Gastroesophageal sphincter (tissue), 4 donors: ENCODE measurements around the gene CSTB. TPM values are rescaled to one million over a fixed set of nuclear protein-coding genes. Genes with fewer than 3 reads are reported as not detected.

Source experiments
- ATAC-seq: fragments of 150-250 bp; one replicate; pipeline ENCODE4 v1.9.1; 2016; ENCODE audit warnings: mild to moderate bottlenecking, moderate library complexity
- H3K27ac ChIP-seq, 4 donors: fragments of 200-600 bp; sonication (generic) in 3 of 4; 1 replicate in 3 of 4; 2 replicates in 1 of 4; pipeline ENCODE4 v1.5.1; 2016 to 2019
- H3K27me3 ChIP-seq: fragments of 200-600 bp; sonication (generic); one replicate; pipeline ENCODE4 v1.5.1; 2019
- H3K36me3 ChIP-seq, 2 donors: fragments of 200-600 bp; sonication (generic); one replicate each; pipeline ENCODE4 v1.5.1; 2019; ENCODE audit warnings: control low read depth in 1 of 2
- H3K4me1 ChIP-seq, 3 donors: fragments of 200-600 bp; sonication (generic); 1 replicate in 2 of 3; 2 replicates in 1 of 3; pipeline ENCODE4 v1.5.1; 2016 to 2019; ENCODE audit warnings: control low read depth in 2 of 3
- H3K4me3 ChIP-seq, 2 donors: fragments of 200-600 bp; sonication (generic); one replicate each; pipeline ENCODE4 v1.5.1; 2019; ENCODE audit warnings: mild to moderate bottlenecking in 1 of 2, moderate library complexity in 1 of 2
- H3K9me3 ChIP-seq, 3 donors: fragments of 200-600 bp; sonication (generic); one replicate each; pipeline ENCODE4 v1.5.1; 2017 to 2019; ENCODE audit warnings: control low read depth in 2 of 3
- EP300 ChIP-seq: sonication (generic); formaldehyde crosslinking; IDR thresholded peaks from one replicate; pipeline ENCODE4 v1.6.1; 2017; ENCODE audit warnings: antibody characterized with exemption, mild to moderate bottlenecking
- POLR2A ChIP-seq, 2 donors: fragments of 450-650 bp; IDR thresholded peaks; one replicate each; pipeline ENCODE4 v1.6.1; 2017; ENCODE audit warnings: antibody characterized with exemption in 2 of 2, mild to moderate bottlenecking in 2 of 2, moderate library complexity in 1 of 2
- POLR2AphosphoS5 ChIP-seq: sonication (generic); formaldehyde crosslinking; IDR thresholded peaks from one replicate; pipeline ENCODE4 v1.6.1; 2017; ENCODE audit warnings: antibody characterized with exemption
- WGBS, 2 donors: methylation state at CpG; one replicate each; pipeline ENCODE4 v1.1.5; 2018; ENCODE audit warnings: low coverage in 1 of 2; 5-methylcytosine and 5-hydroxymethylcytosine counted together
- total RNA-seq, 4 donors: library from RNA; depleted of rRNA; stranded (reverse); fragments of >200 nt; gene quantifications; one replicate each; pipeline ENCODE4 v1.1.0, GENCODE V29; 2016
- TF ChIP-seq, protein P1 (sequence below), 4 experiments: fragments of 200-600 bp in 2 of 4; fragments of 450-650 bp in 2 of 4; sonication (generic) in 1 of 4; IDR thresholded peaks; one replicate each; pipeline ENCODE4 v1.5.1; 2017 to 2019; ENCODE audit warnings: antibody characterized with exemption in 4 of 4, mild to moderate bottlenecking in 2 of 4, moderate library complexity in 2 of 4

Gene CSTB
- total RNA-seq, 4 donors from 2014 or later = 8.9 to 22.2 (median 10.1) TPM

DNA sequence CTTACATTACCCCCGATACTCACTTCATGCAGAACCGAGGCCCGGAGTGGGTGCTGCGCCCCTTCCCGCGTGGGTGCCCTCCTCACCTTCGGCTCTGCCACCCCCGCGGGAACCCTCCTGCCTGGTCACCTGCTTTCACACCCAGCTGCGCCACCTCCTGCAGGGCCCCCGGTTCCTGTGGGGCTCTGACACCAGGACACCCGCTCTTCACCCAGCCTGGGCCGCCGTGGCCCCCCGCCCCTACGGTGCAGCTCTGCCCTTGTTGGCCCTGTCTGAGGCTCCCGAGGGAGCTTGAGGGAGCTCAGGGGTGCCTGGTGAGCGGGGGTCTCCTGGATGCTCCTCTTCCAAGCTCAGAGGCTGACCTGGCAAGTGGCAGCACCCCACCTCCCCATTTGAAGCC lies 32.3 kb upstream of the CSTB start:
- peaks cover 0 to 26% of the 10 kb centered on the region in 2 donors for H3K36me3 ChIP-seq
- no peaks in the 10 kb centered on the region for H3K9me3 ChIP-seq
- WGBS, 2 donors = 60 to 67% methylated on average over 3 of the region's 18 CpGs
- H3K4me3 ChIP-seq = no peak overlapping the region
- no peaks in the 10 kb centered on the region for H3K27me3 ChIP-seq
- ATAC-seq = no peak
- H3K4me1 ChIP-seq = peaks cover 0 to 24% (median 7%) of the 10 kb centered on the region in 3 donors
- no peak for TF ChIP-seq POLR2A (IDR thresholded peaks at IDR 0.05)
- TF ChIP-seq, protein P1, sequence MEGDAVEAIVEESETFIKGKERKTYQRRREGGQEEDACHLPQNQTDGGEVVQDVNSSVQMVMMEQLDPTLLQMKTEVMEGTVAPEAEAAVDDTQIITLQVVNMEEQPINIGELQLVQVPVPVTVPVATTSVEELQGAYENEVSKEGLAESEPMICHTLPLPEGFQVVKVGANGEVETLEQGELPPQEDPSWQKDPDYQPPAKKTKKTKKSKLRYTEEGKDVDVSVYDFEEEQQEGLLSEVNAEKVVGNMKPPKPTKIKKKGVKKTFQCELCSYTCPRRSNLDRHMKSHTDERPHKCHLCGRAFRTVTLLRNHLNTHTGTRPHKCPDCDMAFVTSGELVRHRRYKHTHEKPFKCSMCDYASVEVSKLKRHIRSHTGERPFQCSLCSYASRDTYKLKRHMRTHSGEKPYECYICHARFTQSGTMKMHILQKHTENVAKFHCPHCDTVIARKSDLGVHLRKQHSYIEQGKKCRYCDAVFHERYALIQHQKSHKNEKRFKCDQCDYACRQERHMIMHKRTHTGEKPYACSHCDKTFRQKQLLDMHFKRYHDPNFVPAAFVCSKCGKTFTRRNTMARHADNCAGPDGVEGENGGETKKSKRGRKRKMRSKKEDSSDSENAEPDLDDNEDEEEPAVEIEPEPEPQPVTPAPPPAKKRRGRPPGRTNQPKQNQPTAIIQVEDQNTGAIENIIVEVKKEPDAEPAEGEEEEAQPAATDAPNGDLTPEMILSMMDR (IDR thresholded peaks at IDR 0.05) = no peak
- no peak for TF ChIP-seq POLR2AphosphoS5
- TF ChIP-seq EP300 = no peak
- no peak overlapping the region for H3K27ac ChIP-seq

DNA sequence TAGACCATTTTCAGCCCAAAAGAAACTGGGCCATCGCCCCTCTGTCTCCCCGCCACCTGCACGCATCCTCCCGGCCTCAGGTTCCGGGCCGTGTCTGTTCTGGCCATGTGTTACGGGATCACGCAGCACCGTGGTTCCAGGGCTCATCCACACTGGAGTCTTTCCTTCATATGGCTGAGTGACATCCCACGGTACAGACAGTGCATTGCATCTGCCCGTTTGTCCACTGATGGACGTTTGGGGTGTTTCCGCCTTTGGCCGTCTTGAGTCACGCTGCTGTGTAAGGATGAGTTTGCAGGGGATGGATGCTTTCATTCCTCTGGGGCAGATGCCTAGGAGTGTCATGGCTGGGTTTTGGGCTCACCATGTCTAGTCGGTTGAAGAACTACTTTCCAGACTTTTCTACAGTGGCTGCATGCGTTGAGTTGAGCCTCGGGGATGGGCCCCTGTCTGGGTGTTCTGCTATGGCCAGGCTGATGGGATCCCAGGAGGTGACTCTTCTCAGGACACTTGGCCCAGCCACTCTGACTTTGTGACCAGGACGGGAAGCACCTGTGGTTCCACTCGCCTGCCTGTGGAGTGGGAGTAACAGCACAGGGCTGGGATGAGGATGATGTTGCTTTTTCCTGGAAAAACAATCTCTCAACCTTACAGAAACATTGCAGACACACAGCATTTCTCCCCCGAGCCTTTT lies 30.1 kb upstream of the CSTB start:
- no peak for TF ChIP-seq EP300
- no peak for TF ChIP-seq POLR2AphosphoS5
- no peak for TF ChIP-seq POLR2A (IDR thresholded peaks at IDR 0.05)
- TF ChIP-seq, protein P1 (IDR thresholded peaks at IDR 0.05) = no peak
- ATAC-seq = no peak
- H3K9me3 ChIP-seq = no peaks in the 10 kb centered on the region
- 60 to 80% methylated on average over 1 to 14 of the region's 21 CpGs for WGBS, 2 donors
- H3K27ac ChIP-seq = no peak overlapping the region
- H3K36me3 ChIP-seq = peaks cover 0 to 48% of the 10 kb centered on the region in 2 donors
- H3K27me3 ChIP-seq = no peaks in the 10 kb centered on the region
- H3K4me3 ChIP-seq = no peak overlapping the region
- peaks cover 0 to 9% (median 7%) of the 10 kb centered on the region in 3 donors for H3K4me1 ChIP-seq

DNA sequence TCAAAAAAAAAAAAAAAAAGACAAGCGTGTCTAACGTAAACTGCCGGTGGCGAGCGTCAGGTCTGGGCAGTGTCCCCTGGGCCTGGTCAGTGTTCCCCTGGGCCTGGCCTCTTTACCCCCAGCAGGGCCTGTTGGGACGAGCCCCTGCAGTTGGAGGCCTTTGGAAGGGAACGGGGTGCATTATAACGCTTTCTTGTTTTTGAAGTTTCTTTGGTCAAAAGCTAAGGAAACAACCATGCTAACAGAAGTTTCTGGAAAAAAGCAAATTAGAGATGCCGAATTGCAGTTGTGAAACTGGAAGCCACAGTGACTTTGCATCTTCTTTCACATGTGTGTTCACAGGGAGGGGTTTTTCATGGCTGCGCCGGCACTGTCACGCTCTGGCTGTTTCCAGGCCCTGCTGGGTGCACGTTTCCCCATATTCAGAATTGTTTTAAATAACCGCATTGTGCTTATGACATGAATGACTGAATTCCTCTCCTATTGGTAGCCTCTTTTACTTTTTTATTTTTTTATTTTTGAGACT lies 29.2 kb upstream of the CSTB start:
- WGBS, 2 donors = 74 to 82% methylated on average over 10 to 12 of the region's 14 CpGs
- H3K9me3 ChIP-seq = no peaks in the 10 kb centered on the region
- peaks cover 0 to under 1% (median 0%) of the 10 kb centered on the region in 3 donors for H3K4me1 ChIP-seq
- TF ChIP-seq, protein P1 (IDR thresholded peaks at IDR 0.05) = no peak
- TF ChIP-seq EP300 (no peak), POLR2A (IDR thresholded peaks at IDR 0.05) (no peak), POLR2AphosphoS5 (no peak)
- ATAC-seq = no peak
- H3K36me3 ChIP-seq = peaks cover 0 to 57% of the 10 kb centered on the region in 2 donors
- H3K27me3 ChIP-seq = no peaks in the 10 kb centered on the region
- no peak overlapping the region for H3K27ac ChIP-seq
- H3K4me3 ChIP-seq = no peak overlapping the region

DNA sequence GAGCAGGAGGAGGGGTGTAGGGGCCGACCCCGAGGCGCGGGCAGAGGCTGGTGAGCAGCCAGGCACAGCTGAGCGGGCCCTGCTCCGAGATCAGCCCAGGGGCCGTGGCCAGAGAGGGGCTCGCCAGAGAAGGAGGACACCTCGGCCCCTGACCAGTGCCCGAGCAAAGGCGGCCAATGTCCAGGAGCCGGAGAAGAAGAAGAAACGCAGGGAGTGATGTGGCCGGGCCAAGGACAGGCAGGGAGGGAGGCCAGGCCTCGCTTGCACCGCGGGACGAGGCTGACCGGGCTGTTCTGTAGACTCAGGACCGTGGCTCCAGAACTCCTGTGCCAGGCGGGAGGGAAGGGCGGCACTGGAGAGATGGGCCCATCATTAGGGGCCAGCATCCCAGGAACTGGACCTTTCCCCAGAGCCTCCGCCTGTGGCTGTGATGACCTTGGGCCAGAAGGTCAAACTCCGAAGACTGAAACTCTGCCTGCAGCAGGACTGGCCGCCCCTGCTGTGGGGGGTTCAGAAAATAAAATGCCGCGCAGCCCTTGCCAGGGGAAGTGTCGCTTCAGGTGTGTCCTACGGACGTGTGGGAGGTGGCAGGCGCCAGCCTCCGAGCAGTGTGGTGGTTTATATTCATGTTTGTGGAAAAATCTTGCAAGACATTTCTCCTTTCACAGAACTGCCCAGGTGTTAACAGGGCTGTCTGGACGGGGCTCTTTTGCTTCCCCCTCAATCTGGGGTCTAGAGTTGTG lies 27.6 kb upstream of the CSTB start:
- Histone ChIP-seq H3K9me3 (no peaks in the 10 kb centered on the region), H3K27ac (no peak overlapping the region), H3K4me1 (no peaks in the 10 kb centered on the region), H3K27me3 (no peaks in the 10 kb centered on the region), H3K4me3 (no peak overlapping the region), H3K36me3 (peaks cover 0 to 68% of the 10 kb centered on the region in 2 donors)
- no peak for ATAC-seq
- 81% methylated on average over 12 of the region's 33 CpGs; no CpG with 5 or more reads in 1 of the 2 donors for WGBS, 2 donors
- TF ChIP-seq POLR2A (IDR thresholded peaks at IDR 0.05) = no peak
- no peak for TF ChIP-seq POLR2AphosphoS5
- TF ChIP-seq, protein P1 (IDR thresholded peaks at IDR 0.05) = no peak
